ENCODE results near the gene RBM34. TPM values are rescaled to one million over a fixed set of nuclear protein-coding genes. Genes with fewer than 3 reads are reported as not detected.
"Not testable (repeated sequence)": the region's sequence is repeated elsewhere in the genome, so short reads cannot be mapped to it uniquely, and the experiment has no call there.

The RBM34 gene
- total and polyA plus RNA-seq, 8 donors = 13.5 to 45.1 (median 27.7) TPM

DNA sequence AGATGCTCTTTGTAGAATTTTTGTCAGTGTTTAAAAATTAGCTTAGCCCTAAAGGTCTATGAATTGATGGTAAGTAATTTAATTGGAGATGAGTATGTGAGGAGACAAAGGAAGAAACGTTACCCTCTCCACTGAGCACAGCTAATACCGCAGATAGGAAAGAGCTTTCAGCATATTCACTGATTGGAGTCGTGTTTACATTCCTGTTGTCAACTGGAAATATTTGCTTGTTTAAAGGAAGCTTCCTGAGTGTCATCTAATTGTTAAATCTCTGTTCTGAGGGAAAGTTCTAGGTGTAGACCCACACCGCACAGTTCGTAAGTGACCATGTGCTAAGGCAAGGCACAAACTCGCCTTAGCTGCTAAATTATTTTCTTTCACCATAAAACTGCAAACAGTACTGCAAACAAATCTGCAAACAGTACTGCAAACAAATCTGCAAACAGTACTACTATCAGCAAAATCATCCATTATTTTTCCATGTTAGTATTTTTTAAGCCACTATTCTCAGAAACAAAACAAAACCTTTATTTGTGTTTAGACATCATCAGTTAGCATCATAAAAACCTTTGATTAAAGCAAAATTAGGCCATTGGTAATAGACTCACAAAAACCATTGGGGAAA, 65.0 kb downstream of the RBM34 start:
- Histone ChIP-seq H3K27ac (no peak overlapping the region), H3K36me3 (no peaks in the 10 kb centered on the region), H3K4me3 (no peak overlapping the region), H3K4me1 (peaks cover 0 to 3% (median 0%) of the 10 kb centered on the region in 3 donors), H3K27me3 (no peaks in the 10 kb centered on the region), H3K9me3 (no peaks in the 10 kb centered on the region)
- intact Hi-C loops (cut with DNase I) = loop anchor here in 1 of 3 donors (10.0 kb wide), 1 partner anchor 511 kb away; no protein-coding TSS in a partner anchor
- TF ChIP-seq, protein P1, sequence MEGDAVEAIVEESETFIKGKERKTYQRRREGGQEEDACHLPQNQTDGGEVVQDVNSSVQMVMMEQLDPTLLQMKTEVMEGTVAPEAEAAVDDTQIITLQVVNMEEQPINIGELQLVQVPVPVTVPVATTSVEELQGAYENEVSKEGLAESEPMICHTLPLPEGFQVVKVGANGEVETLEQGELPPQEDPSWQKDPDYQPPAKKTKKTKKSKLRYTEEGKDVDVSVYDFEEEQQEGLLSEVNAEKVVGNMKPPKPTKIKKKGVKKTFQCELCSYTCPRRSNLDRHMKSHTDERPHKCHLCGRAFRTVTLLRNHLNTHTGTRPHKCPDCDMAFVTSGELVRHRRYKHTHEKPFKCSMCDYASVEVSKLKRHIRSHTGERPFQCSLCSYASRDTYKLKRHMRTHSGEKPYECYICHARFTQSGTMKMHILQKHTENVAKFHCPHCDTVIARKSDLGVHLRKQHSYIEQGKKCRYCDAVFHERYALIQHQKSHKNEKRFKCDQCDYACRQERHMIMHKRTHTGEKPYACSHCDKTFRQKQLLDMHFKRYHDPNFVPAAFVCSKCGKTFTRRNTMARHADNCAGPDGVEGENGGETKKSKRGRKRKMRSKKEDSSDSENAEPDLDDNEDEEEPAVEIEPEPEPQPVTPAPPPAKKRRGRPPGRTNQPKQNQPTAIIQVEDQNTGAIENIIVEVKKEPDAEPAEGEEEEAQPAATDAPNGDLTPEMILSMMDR (IDR thresholded peaks at IDR 0.05) = no peak
- no peak for FAIRE-seq
- no peak for ATAC-seq
- DNase-seq = no peak
- WGBS, 2 donors = 70 to 74% methylated on average over 6 of the region's 6 CpGs

DNA sequence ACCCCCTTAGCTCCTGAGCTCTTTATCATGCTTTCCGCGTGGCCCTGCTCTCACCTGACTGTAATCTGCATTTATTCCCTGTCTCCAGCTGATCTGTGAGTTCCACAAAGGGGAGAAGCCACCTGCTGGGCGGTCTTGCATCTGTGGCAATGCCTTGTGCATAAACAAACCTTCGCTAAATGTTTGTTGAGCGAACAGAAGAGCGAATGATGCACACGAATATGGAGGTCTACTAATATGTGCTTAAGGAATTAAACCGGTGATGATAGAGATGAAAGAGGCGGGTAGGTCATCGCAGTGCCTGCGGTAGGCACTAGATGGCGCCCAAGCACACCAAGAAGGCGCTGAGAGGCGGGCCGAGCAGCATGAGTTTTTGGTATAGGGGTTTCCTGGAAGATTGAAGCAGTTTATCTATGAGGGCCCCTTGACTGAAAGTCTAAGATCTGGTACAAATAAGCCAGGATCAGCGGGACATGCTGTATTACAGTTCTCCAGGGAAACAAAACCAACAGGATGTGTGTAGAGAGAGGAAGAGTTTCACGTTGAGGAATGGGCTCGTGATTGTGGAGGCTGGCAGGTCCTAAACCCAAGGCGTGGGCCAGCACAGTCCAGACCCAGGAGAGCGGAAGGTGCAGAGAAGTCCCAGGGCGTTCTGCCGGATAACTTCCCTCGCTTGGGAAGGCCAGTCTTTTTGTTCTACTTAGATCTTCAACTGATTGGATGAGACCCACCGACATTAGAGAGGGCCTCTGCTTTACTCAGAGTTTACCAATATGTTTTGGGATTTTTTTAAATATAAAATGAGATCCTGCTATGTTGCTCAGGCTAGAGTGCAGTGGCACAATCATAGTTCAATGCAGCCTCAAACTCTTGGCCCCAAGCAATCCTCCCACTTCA, 67.1 kb downstream of the RBM34 start:
- no peak overlapping the region for H3K27ac ChIP-seq
- 21 to 24% methylated on average over 24 of the region's 24 CpGs for WGBS, 2 donors
- intact Hi-C loops (cut with DNase I) = loop anchor here in 1 of 3 donors (10.0 kb wide), 1 partner anchor 509 kb away; no protein-coding TSS in a partner anchor
- FAIRE-seq = no peak
- no peaks in the 10 kb centered on the region for H3K36me3 ChIP-seq
- peak; percentile 57 to 91 (median 81) for DNase-seq
- no peaks in the 10 kb centered on the region for H3K9me3 ChIP-seq
- peak; percentile 75 to 94 (median 88) for ATAC-seq
- peaks cover 0 to 3% (median 0%) of the 10 kb centered on the region in 3 donors for H3K4me1 ChIP-seq
- H3K27me3 ChIP-seq = no peaks in the 10 kb centered on the region
- TF ChIP-seq, protein P1 (IDR thresholded peaks at IDR 0.05) = peak; percentile 77 to 87 (median 86)
- no peak overlapping the region for H3K4me3 ChIP-seq

DNA sequence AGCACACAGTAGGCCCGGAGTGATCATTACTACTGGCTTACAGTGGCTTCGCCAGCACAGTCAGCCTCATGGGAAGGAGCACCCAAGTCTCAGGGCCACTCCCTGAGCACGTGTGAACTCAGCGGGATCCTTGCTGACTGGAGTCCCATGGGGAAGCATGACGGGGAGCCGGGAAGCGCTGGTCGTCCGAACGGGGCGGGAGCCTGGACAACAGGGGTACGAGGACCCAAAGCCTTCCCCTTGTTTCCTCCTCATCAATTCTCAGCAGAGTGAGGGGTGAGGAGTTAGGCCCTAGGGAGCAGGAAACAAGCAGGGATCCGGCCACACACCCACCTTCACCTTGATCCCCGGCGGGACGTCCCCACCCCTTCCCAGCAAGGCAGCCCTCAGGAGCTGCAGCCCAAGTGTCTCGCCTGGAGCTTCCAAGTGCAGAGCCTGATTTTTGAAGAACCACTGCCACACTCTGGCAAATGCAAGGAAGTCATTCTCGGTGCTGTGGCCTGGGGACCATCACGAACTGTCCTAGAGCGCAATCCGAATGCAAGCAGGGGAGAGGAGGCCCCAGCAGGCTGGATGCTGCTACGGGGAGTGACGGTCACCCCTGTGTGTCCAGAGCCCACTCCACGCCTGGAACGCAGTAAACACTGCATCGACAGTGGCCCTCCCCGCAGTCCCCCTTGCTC, 67.9 kb downstream of the RBM34 start:
- peak in 1 of 6 donors; percentile 33 for DNase-seq
- H3K9me3 ChIP-seq = no peaks in the 10 kb centered on the region
- H3K4me1 ChIP-seq = peaks cover 0 to 3% (median 0%) of the 10 kb centered on the region in 3 donors
- intact Hi-C loops (cut with DNase I) = loop anchor here in 1 of 3 donors (10.0 kb wide), 1 partner anchor 508 kb away; no protein-coding TSS in a partner anchor
- peak; percentile 38 to 79 (median 69) for ATAC-seq
- H3K4me3 ChIP-seq = no peak overlapping the region
- 38 to 39% methylated on average over 27 of the region's 27 CpGs for WGBS, 2 donors
- no peak for FAIRE-seq
- no peaks in the 10 kb centered on the region for H3K27me3 ChIP-seq
- TF ChIP-seq, protein P1 (IDR thresholded peaks at IDR 0.05) = no peak
- no peak overlapping the region for H3K27ac ChIP-seq
- H3K36me3 ChIP-seq = no peaks in the 10 kb centered on the region

DNA sequence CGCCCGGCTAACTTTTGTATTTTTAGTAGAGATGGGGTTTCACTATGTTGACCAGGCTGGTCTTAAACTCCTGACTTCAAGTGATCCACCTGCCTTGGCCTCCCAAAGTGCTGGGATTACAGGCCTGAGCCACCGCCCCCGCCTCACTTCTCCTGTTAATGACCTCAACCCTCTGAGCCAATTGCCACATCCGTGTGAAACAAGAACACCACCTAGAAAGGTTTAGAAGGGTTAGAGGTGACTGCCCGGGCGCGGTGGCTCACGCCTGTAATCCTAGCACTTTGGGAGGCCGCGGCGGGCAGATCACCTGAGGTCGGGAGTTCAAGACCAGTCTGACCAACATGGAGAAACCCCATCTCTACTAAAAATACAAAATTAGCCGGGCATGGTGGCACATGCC, 68.6 kb downstream of the RBM34 start:
- H3K27ac ChIP-seq, ATAC-seq: not testable (repeated sequence)

GRCh38 chr1:235092045-235092406, 69.0 kb downstream of the RBM34 start:
- H3K4me1 ChIP-seq, DNase-seq, H3K36me3 ChIP-seq, H3K4me3 ChIP-seq, ATAC-seq, FAIRE-seq, H3K27ac ChIP-seq, H3K27me3 ChIP-seq, H3K9me3 ChIP-seq: not testable (repeated sequence)
- 92 to 95% methylated on average over 8 of the region's 8 CpGs for WGBS, 2 donors
- intact Hi-C loops (cut with DNase I) = loop anchor here in 1 of 3 donors (10.0 kb wide), 1 partner anchor 507 kb away; no protein-coding TSS in a partner anchor

More for the DNA sequence above, 68.6 kb downstream of the RBM34 start:
- H3K9me3 ChIP-seq, H3K27me3 ChIP-seq, DNase-seq, H3K36me3 ChIP-seq, H3K4me3 ChIP-seq, H3K4me1 ChIP-seq, FAIRE-seq: not testable (repeated sequence)
- intact Hi-C loops (cut with DNase I) = loop anchor here in 1 of 3 donors (10.0 kb wide), 1 partner anchor 508 kb away; no protein-coding TSS in a partner anchor
- WGBS, 2 donors = 85 to 93% methylated on average over 13 of the region's 14 CpGs

- not testable (repeated sequence) for ATAC-seq, H3K9me3 ChIP-seq, H3K4me3 ChIP-seq, H3K27me3 ChIP-seq, DNase-seq, FAIRE-seq, H3K4me1 ChIP-seq, H3K36me3 ChIP-seq
- intact Hi-C loops (cut with DNase I) = loop anchor here in 1 of 3 donors (10.0 kb wide), 1 partner anchor 507 kb away; no protein-coding TSS in a partner anchor
- 84 to 89% methylated on average over 20 of the region's 20 CpGs for WGBS, 2 donors
- H3K27ac ChIP-seq = peak overlapping the region; percentile 51 to 76 (median 73)
These were observed 69.6 kb downstream of the RBM34 start for GRCh38 chr1:235091319-235092044.

Measured in pancreas (tissue), 10 donors.